ENCODE measurements around the gene GOLM1. TPM values are rescaled to one million over a fixed set of nuclear protein-coding genes. Genes with fewer than 3 reads are reported as not detected.

GOLM1 gene
- total RNA-seq, 1 donor from 2014 or later, result 10.1 TPM

DNA sequence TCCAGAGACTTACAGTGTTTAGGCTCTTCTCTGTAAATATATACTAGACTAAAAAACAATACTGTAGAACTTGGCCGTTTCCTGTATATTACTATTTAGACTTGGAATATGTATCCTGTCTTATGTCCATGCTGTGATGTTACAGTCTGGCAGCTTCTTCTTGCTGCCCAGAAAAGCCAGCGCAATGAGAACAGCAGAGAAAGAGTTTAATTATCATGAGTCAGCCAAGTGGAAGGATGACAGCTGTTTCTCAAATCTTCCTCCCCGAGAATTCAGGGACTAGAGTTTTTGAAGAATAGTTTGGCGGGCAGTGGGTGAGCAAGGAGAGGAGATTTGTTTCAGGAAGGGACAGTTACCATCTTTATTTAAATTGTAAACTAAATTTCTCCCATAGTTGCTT is 120.9 kb downstream of the GOLM1 start:
- Mint-ChIP-seq H3K9me3 (no peaks in the 10 kb centered on the region), H3K4me1 (ENCODE audit: low read depth) (peaks cover under 1% of the 10 kb centered on the region), H3K4me3 (no peak overlapping the region), H3K36me3 (ENCODE audit: low read depth) (peaks cover 51% of the 10 kb centered on the region), H3K27ac (no peak overlapping the region), H3K27me3 (ENCODE audit: insufficient read depth) (no peaks in the 10 kb centered on the region)
- DNase-seq (ENCODE audit: low spot score), result no peak
- intact Hi-C loops (cut with micrococcal nuclease), result no loop called here

Other genes starting within 250 kb of the GOLM1 start
- 28.6 and 32.9 TPM in 2 replicates for gene NAA35, start 158.4 kb downstream of the GOLM1 start, total RNA-seq
- gene C9orf153, start 160.1 kb upstream of the GOLM1 start, total RNA-seq, result 0.34 TPM in 1 of 2 replicates, not detected in the other
- gene ISCA1, start 183.0 kb upstream of the GOLM1 start, total RNA-seq, result 27.4 and 30.3 TPM in 2 replicates

Data from activated T-helper 1 cell treated with anti-CD3 and anti-CD28 coated beads, Interleukin-12 subunit alpha, Interleukin-12 subunit beta, Interleukin-2, Interleukin-4 antibody, amounts not matched to agents 30 ng/mL and 10 ng/mL and 1 ng/mL, durations not matched to agents 14 hours and 24 hours and 36 hours (primary cell).